ENCODE measurements around the gene INPP4B. TPM values are rescaled to one million over a fixed set of nuclear protein-coding genes. Genes with fewer than 3 reads are reported as not detected.

The INPP4B gene
- polyA plus RNA-seq, 1 of the 3 experiments (the other 2 are of a cell fraction): 0.08 TPM

- POLR2A ChIA-PET: no interaction called here
- Histone ChIP-seq H3K9me2 (no peaks in the 10 kb centered on the region), H3K4me2 (no peak overlapping the region), H3K9ac (no peak overlapping the region), H3F3A (replicated peaks; ENCODE audit: insufficient read depth) (no peaks in the 10 kb centered on the region), H3K36me3 (replicated peaks in 1 of 2; ENCODE audit: control insufficient read depth in 1 of 2, insufficient read depth in 2 of 2, low read length in 1 of 2) (no peaks in the 10 kb centered on the region), H2AFZ (ENCODE audit: low read depth) (no peak overlapping the region), H3K27ac (ENCODE audit: low read depth in 2 of 2, low read length in 1 of 2) (no peak overlapping the region), H3K27me3 (ENCODE audit: insufficient read depth) (no peaks in the 10 kb centered on the region), H3K79me2 (ENCODE audit: insufficient read depth) (no peaks in the 10 kb centered on the region), H4K20me1 (ENCODE audit: insufficient read depth) (no peaks in the 10 kb centered on the region), H3K4me3 (ENCODE audit: low read depth in 2 of 2, low read length in 1 of 2) (no peak overlapping the region), H3K9me3 (no peaks in the 10 kb centered on the region), H3K4me1 (ENCODE audit: control insufficient read depth in 1 of 2, insufficient read depth in 2 of 2, low read depth in 1 of 2, low read length in 1 of 2) (no peaks in the 10 kb centered on the region)
- CTCF ChIA-PET: interaction anchor here (0.6 kb wide), 1 partner anchor 1270 kb away, joined by 3 read pairs; no protein-coding TSS in a partner anchor
- TF ChIP-seq CHD2 (IDR thresholded peaks at IDR 0.05; ENCODE audit: low read length, partially characterized antibody) (no peak), TEAD4 (IDR thresholded peaks at IDR 0.05; ENCODE audit: borderline replicate concordance, insufficient read depth) (no peak), YY1 (IDR thresholded peaks at IDR 0.05; ENCODE audit: low read depth) (no peak), NRF1 (IDR thresholded peaks at IDR 0.05; ENCODE audit: low read depth, low read length) (no peak), TCF12 (IDR thresholded peaks at IDR 0.05) (no peak), CTCF (IDR thresholded peaks at IDR 0.05) (no peak), RXRA (IDR thresholded peaks at IDR 0.05; ENCODE audit: borderline replicate concordance, low read depth) (no peak), RAD21 (IDR thresholded peaks at IDR 0.05; ENCODE audit: low read length) (no peak), ELF1 (IDR thresholded peaks at IDR 0.05) (no peak), USF1 (IDR thresholded peaks at IDR 0.05; ENCODE audit: borderline replicate concordance, low read depth) (no peak)
- WGBS (ENCODE audit: low lambda C conversion rate): 85% methylated on average over 1 of the region's 1 CpG
- no peak for DNase-seq
Observed at GRCh38 chr4:142064181-142064580, 781.9 kb downstream of the INPP4B start.

GRCh38 chr4:142045996-142046395 lies 800.1 kb downstream of the INPP4B start:
- Histone ChIP-seq H3K79me2 (ENCODE audit: insufficient read depth) (no peaks in the 10 kb centered on the region), H3F3A (replicated peaks; ENCODE audit: insufficient read depth) (peaks cover 6% of the 10 kb centered on the region), H3K4me2 (no peak overlapping the region), H4K20me1 (ENCODE audit: insufficient read depth) (no peaks in the 10 kb centered on the region), H3K27me3 (ENCODE audit: insufficient read depth) (no peaks in the 10 kb centered on the region), H3K9me3 (no peaks in the 10 kb centered on the region), H2AFZ (ENCODE audit: low read depth) (no peak overlapping the region), H3K36me3 (replicated peaks in 1 of 2; ENCODE audit: control insufficient read depth in 1 of 2, insufficient read depth in 2 of 2, low read length in 1 of 2) (no peaks in the 10 kb centered on the region), H3K9me2 (no peaks in the 10 kb centered on the region), H3K4me3 (ENCODE audit: low read depth in 2 of 2, low read length in 1 of 2) (no peak overlapping the region), H3K27ac (ENCODE audit: low read depth in 2 of 2, low read length in 1 of 2) (no peak overlapping the region), H3K4me1 (ENCODE audit: control insufficient read depth in 1 of 2, insufficient read depth in 2 of 2, low read depth in 1 of 2, low read length in 1 of 2) (0 out of 4 replicates have a peak, but pooled peaks cover 0 to 4% of the 10 kb centered on the region in 2 experiments), H3K9ac (no peak overlapping the region)
- POLR2A ChIA-PET: no interaction called here
- TF ChIP-seq YY1 (IDR thresholded peaks at IDR 0.05; ENCODE audit: low read depth) (no peak), JUND (IDR thresholded peaks at IDR 0.05) (no peak), ELF1 (IDR thresholded peaks at IDR 0.05) (no peak), NRF1 (IDR thresholded peaks at IDR 0.05; ENCODE audit: low read depth, low read length) (no peak), FOXJ3 (CRISPR knock-in tag; IDR thresholded peaks at IDR 0.05) (no peak), MEF2A (IDR thresholded peaks at IDR 0.05; ENCODE audit: borderline replicate concordance, low read depth) (no peak), POLR2AphosphoS5 (IDR thresholded peaks at IDR 0.05; ENCODE audit: low read depth, low read length) (no peak), GATA2 (CRISPR knock-in tag; IDR thresholded peaks at IDR 0.05) (no peak), RCOR1 (IDR thresholded peaks at IDR 0.05; ENCODE audit: low read length) (no peak), RFX5 (IDR thresholded peaks at IDR 0.05; ENCODE audit: low read length) (no peak), REST (IDR thresholded peaks at IDR 0.05; ENCODE audit: low read depth, low read length) (no peak), SIN3A (IDR thresholded peaks at IDR 0.05; ENCODE audit: borderline replicate concordance, low read depth, low read length) (no peak), CTCF (IDR thresholded peaks at IDR 0.05) (no peak)
- CTCF ChIA-PET: no interaction called here
- WGBS (ENCODE audit: low lambda C conversion rate): 88% methylated on average over 2 of the region's 2 CpGs
- DNase-seq: no peak
